Ascending aorta (tissue), 2 donors: ENCODE measurements around the gene CCDC184. TPM values are rescaled to one million over a fixed set of nuclear protein-coding genes. Genes with fewer than 3 reads are reported as not detected.
A peak's percentile ranks its signal among the peaks of the same experiment; 100 is the strongest.
"Not testable (repeated sequence)": the region's sequence is repeated elsewhere in the genome, so short reads cannot be mapped to it uniquely, and the experiment has no call there.

ENCODE experiments used
- DNase-seq, 2 donors: peaks; one replicate each; pipeline ENCODE4 v3.0.0-alpha.2; 2019; ENCODE audit warnings: low spot score in 2 of 2
- H3K27ac ChIP-seq, 2 donors: fragments of 200-600 bp; sonication (generic); one replicate each; pipeline ENCODE4 v1.5.1; 2016 to 2017; ENCODE audit warnings: mild to moderate bottlenecking in 1 of 2
- H3K27me3 ChIP-seq: fragments of 200-600 bp; sonication (generic); one replicate; pipeline ENCODE4 v1.5.1; 2017
- H3K36me3 ChIP-seq, 2 donors: fragments of 200-600 bp; sonication (generic); one replicate each; pipeline ENCODE4 v1.5.1; 2016
- H3K4me1 ChIP-seq, 2 donors: fragments of 200-600 bp; sonication (generic); one replicate each; pipeline ENCODE4 v1.5.1; 2016 to 2017; ENCODE audit warnings: mild to moderate bottlenecking in 1 of 2
- H3K4me3 ChIP-seq, 2 donors: fragments of 200-600 bp; sonication (generic); one replicate each; pipeline ENCODE4 v1.5.1; 2016 to 2017; ENCODE audit warnings: mild to moderate bottlenecking in 1 of 2
- H3K9me3 ChIP-seq, 2 donors: fragments of 200-600 bp; sonication (generic); one replicate each; pipeline ENCODE4 v1.5.1; 2016
- CTCF ChIP-seq, 3 experiments: fragments of 200-600 bp in 2 of 3; fragments of 450-650 bp in 1 of 3; sonication (generic) in 2 of 3; IDR thresholded peaks; one replicate each; pipeline ENCODE4 v1.5.1; 2016 to 2019; ENCODE audit warnings: antibody characterized with exemption in 3 of 3, mild to moderate bottlenecking in 1 of 3, moderate library complexity in 1 of 3
- intact Hi-C: fragments of 100-400 bp; cut with DNase I; formaldehyde crosslinking; loops from one replicate; pipeline ENCODE4 v1.15.1; 2023
- total RNA-seq: library from RNA; depleted of rRNA; stranded (reverse); fragments of >200 nt; gene quantifications from one replicate; pipeline ENCODE4 v1.1.0, GENCODE V29; 2016

The CCDC184 gene
- total RNA-seq, 1 donor from 2014 or later, result 1.6 TPM

DNA sequence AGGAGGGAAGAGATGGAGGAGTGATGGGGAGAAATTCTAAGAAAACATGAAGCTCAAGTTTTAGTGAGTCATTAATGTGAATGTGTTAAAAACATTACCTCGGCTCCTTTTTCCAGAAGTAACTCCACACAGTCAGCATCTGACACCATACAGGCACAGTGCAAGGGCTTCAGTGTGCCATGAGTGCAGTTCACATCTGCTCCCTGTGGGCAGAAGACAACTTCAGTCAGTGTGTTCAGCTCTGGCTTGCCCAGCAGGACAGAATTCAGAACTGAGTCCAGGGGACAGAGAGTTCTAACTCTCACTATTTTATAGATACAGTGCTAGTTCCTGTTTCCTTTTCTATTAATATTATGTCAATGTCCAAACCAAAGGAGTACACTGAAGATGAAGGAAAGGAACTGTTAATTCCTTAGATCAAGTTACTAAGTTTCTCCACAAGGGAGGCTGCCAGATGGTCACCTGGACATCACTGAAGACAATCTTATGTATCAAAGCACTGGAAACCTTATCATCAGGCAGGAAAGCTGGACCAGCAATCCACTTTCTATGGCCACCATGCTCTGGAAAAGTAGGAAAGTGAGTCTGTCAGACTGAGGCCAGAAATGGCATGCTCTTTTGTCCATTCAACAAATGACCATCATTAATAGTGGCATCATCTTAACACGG lies 32.2 kb upstream of the CCDC184 start:
- no peak overlapping the region for H3K4me3 ChIP-seq
- no peak for DNase-seq
- H3K27ac ChIP-seq, result no peak overlapping the region
- intact Hi-C loops, result loop anchor here (10.0 kb wide), 1 partner anchor 146 kb away; the partner anchor contains the start of gene COL2A1
- no peaks in the 10 kb centered on the region for H3K27me3 ChIP-seq
- no peaks in the 10 kb centered on the region for H3K9me3 ChIP-seq
- H3K36me3 ChIP-seq, result peaks cover 40 to 64% of the 10 kb centered on the region in 2 donors
- no peak for TF ChIP-seq CTCF (IDR thresholded peaks at IDR 0.05)
- H3K4me1 ChIP-seq, result peaks cover 0 to 4% of the 10 kb centered on the region in 2 donors

DNA sequence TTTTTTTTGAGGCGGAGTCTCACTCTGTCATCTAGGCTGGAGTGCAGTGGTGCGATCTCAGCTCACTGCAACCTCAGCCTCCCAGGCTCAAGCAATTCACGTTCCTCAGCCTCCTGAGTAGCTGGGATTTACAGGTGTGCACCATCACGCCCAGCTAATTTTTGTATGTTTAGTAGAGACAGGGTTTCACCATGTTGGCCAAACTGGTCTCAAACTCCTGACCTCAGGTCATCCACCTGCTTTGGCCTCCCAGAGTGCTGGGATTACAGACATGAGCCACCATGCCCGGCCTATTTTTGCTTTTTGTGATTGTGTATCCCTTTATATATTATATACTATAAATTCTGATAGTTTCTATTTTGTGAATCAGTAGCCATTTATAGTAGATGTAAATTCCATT lies 27.7 kb upstream of the CCDC184 start:
- H3K4me3 ChIP-seq, H3K27ac ChIP-seq, H3K9me3 ChIP-seq, H3K27me3 ChIP-seq, DNase-seq, H3K4me1 ChIP-seq: not testable (repeated sequence)
- intact Hi-C loops, result loop anchor here (2.0 to 10.0 kb wide), 2 partner anchors 43 to 151 kb away; partner anchors contain the start of gene COL2A1
- H3K36me3 ChIP-seq, result peaks cover 13 to 25% of the 10 kb centered on the region in 2 donors

DNA sequence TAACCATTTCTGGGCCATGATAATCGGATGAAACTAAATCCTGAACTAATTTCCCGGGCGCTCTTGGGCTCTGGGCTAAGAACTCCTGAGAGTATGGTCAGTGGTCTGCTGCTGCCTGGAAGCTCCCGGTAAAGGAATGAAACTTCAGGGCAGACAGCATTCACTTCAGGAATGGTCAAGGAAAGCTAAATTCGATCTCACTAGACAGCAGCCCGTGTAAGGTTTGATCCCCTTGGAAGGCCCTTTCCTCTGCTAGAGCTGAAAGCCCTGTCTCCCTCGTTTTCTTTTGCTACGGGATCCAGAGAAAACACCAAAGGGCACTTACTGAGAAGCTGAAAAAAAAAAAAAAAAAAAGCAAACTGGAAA lies 26.8 kb upstream of the CCDC184 start:
- Histone ChIP-seq H3K9me3 (no peaks in the 10 kb centered on the region), H3K27me3 (no peaks in the 10 kb centered on the region), H3K36me3 (peaks cover 4 to 17% of the 10 kb centered on the region in 2 donors), H3K4me3 (peak overlapping the region; percentile 75 to 88), H3K4me1 (peaks cover 0 to 8% of the 10 kb centered on the region in 2 donors), H3K27ac (peak overlapping the region; percentile 76 to 78)
- no peak for TF ChIP-seq CTCF (IDR thresholded peaks at IDR 0.05)
- intact Hi-C loops, result loop anchor here (1.0 to 10.0 kb wide), 4 partner anchors 27 to 152 kb away; partner anchors contain the start of genes CCDC184, COL2A1 and SENP1
- no peak for DNase-seq

DNA sequence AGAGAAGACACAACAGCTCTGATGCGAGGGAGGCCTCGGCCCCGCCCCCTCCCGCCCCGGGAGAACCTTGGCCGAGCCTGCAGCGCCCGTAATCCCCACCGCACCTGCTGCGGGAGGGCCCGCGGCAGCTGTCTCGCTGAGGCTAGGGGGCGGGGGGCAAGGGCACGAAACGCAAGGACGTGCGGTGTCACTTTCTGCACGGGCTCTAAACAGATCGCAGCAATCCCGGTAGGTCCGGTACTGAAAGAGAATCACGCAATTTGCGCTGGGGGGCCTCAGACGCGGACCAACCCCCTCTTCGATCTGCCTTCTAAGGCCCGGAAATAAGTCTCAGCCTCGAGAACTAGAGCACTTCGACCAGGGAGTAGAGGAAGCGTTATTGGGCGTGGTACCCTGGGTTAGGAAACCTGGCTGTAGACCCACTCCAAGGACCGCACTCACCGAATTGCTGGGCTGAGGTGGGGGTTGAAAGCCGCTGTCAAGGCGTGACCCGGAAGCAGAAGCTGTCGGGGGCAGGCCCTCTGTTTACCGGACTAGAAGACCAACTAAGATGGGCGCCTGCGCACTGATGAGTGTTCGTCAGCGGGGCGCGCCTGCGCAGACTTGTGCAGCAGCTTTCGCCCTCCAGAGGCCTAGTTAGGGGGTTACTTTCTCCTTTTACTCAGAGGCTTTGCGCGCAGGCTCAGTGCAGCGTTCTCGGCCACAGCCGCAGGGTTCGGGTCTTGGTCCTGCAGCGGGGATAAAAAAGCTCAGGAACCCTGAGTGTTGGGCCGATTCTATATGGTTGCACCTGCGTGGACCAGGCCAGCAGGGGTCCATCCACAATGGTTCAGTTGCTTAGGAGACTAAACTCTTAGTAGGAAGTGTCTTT lies 26.2 kb upstream of the CCDC184 start, which contains the start of gene ASB8:
ASB8 (minus strand) TSS at position 498 of the 871 bp plus-strand sequence. CDS start 4,019 bp downstream, outside the sequence.
- Histone ChIP-seq H3K27me3 (no peaks in the 10 kb centered on the region), H3K4me3 (peak within 1 kb of the TSS; percentile 75 to 88), H3K27ac (peak within 1 kb of the TSS; percentile 76 to 78), H3K4me1 (peaks cover 0 to 8% of the 10 kb centered on the region in 2 donors), H3K9me3 (no peaks in the 10 kb centered on the region), H3K36me3 (peaks cover 0 to 10% of the 10 kb centered on the region in 2 donors)
- intact Hi-C loops, result loop anchor here (1.0 to 10.0 kb wide), 4 partner anchors 26 to 152 kb away; partner anchors contain the start of genes CCDC184, COL2A1 and SENP1
- DNase-seq, result peak; percentile 94 to 100
- peak; percentile 57 to 63 (median 60) for TF ChIP-seq CTCF (IDR thresholded peaks at IDR 0.05)

GRCh38 chr12:48157889-48158370 lies 25.5 kb upstream of the CCDC184 start:
- Histone ChIP-seq H3K9me3 (no peaks in the 10 kb centered on the region), H3K27ac (peak overlapping the region; percentile 76 to 78), H3K36me3 (peaks cover 0 to 4% of the 10 kb centered on the region in 2 donors), H3K4me3 (peak overlapping the region; percentile 75 to 88), H3K27me3 (no peaks in the 10 kb centered on the region), H3K4me1 (peaks cover 0 to 8% of the 10 kb centered on the region in 2 donors)
- DNase-seq, result no peak
- intact Hi-C loops, result loop anchor here (1.0 to 10.0 kb wide), 4 partner anchors 25 to 153 kb away; partner anchors contain the start of genes CCDC184, COL2A1 and SENP1
- no peak for TF ChIP-seq CTCF (IDR thresholded peaks at IDR 0.05)
